Measurements from ENCODE around the gene ERCC8. TPM values are rescaled to one million over a fixed set of nuclear protein-coding genes. Genes with fewer than 3 reads are reported as not detected.

Gene ERCC8
- total and polyA plus RNA-seq, 10 of the 15 experiments (the other 5 are each of a cell fraction or from before 2014, with no cell fraction given) = 10.4 to 31.2 (median 16.4) TPM

- no peak for TF ChIP-seq CBX3 (IDR thresholded peaks at IDR 0.05; ENCODE audit: borderline replicate concordance, low read depth)
- no peak for TF ChIP-seq SPI1 (IDR thresholded peaks at IDR 0.05; ENCODE audit: borderline replicate concordance, insufficient read depth, low read depth, low read length)
These were observed 51.3 kb downstream of the ERCC8 start (continued) for GRCh38 chr5:60893521-60893920.

DNA sequence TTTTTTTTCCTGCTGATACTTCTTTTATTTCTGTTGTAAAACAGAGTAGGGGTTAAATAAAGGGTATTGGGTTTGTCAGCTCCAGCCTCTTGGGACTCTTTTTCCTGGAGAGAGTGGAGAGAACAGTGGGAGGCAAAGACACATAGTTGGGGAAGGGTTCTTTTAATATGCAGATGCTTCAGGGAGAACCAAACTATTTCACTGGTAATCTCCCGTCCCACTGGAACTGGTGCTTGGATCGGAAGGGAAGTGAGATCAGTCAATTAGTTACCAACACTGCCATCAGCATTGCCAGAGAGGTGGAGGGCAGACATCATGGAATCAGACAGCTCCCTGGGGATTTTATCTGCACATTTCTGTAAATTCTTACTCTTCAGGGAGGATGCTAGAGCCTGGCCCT is 53.2 kb downstream of the ERCC8 start:
- Histone ChIP-seq H3K27ac (ENCODE audit: control insufficient read depth, insufficient read depth) (no peak overlapping the region), H3K4me3 (no peak overlapping the region), H4K20me1 (ENCODE audit: control insufficient read depth, insufficient read depth) (no peaks in the 10 kb centered on the region), H3K4me1 (ENCODE audit: control insufficient read depth, insufficient read depth, low read length) (no peaks in the 10 kb centered on the region), H3K9me3 (replicated peaks; ENCODE audit: control insufficient read depth, insufficient read depth, low read length) (no peaks in the 10 kb centered on the region), H3K9ac (ENCODE audit: control insufficient read depth, insufficient read depth, low read length) (no peak overlapping the region), H3K79me2 (ENCODE audit: control insufficient read depth, insufficient read depth, low read length) (no peaks in the 10 kb centered on the region), H3K4me2 (ENCODE audit: control insufficient read depth, insufficient read depth) (no peak overlapping the region), H3K27me3 (replicated peaks in 1 of 2; ENCODE audit: control insufficient read depth in 2 of 2, insufficient read depth in 2 of 2, low read length in 1 of 2) (no peaks in the 10 kb centered on the region), H2AFZ (ENCODE audit: control insufficient read depth, low read depth, low read length) (no peak overlapping the region), H3K36me3 (ENCODE audit: control insufficient read depth in 2 of 2, insufficient read depth in 2 of 2, low read length in 1 of 2) (no peaks in the 10 kb centered on the region)
- TF ChIP-seq USF1 (IDR thresholded peaks at IDR 0.05; ENCODE audit: borderline replicate concordance, extremely low read length, insufficient read depth, low read depth, low read length) (no peak), GATAD2B (conservative IDR thresholded peaks at IDR 0.05; ENCODE audit: low read depth) (no peak), IRF4 (IDR thresholded peaks at IDR 0.05; ENCODE audit: low read depth, low read length) (no peak), HDGF (IDR thresholded peaks at IDR 0.05) (no peak), USF2 (IDR thresholded peaks at IDR 0.05; ENCODE audit: borderline replicate concordance, low read depth, low read length) (no peak), CREM (IDR thresholded peaks at IDR 0.05; ENCODE audit: low read depth) (no peak), SPI1 (IDR thresholded peaks at IDR 0.05; ENCODE audit: borderline replicate concordance, insufficient read depth, low read depth, low read length) (no peak), ZNF217 (IDR thresholded peaks at IDR 0.05) (no peak), SIX5 (IDR thresholded peaks at IDR 0.05; ENCODE audit: low read depth, low read length, severe bottlenecking) (no peak), ASH2L (IDR thresholded peaks at IDR 0.05; ENCODE audit: borderline replicate concordance, low read depth) (no peak)
- TF ChIP-seq, protein P1, sequence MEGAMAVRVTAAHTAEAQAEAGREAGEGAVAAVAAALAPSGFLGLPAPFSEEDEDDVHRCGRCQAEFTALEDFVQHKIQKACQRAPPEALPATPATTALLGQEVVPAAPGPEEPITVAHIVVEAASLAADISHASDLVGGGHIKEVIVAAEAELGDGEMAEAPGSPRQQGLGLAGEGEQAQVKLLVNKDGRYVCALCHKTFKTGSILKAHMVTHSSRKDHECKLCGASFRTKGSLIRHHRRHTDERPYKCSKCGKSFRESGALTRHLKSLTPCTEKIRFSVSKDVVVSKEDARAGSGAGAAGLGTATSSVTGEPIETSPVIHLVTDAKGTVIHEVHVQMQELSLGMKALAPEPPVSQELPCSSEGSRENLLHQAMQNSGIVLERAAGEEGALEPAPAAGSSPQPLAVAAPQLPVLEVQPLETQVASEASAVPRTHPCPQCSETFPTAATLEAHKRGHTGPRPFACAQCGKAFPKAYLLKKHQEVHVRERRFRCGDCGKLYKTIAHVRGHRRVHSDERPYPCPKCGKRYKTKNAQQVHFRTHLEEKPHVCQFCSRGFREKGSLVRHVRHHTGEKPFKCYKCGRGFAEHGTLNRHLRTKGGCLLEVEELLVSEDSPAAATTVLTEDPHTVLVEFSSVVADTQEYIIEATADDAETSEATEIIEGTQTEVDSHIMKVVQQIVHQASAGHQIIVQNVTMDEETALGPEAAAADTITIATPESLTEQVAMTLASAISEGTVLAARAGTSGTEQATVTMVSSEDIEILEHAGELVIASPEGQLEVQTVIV (IDR thresholded peaks at IDR 0.05; ENCODE audit: borderline replicate concordance, partially characterized antibody) = no peak
- TF ChIP-seq, protein P2, sequence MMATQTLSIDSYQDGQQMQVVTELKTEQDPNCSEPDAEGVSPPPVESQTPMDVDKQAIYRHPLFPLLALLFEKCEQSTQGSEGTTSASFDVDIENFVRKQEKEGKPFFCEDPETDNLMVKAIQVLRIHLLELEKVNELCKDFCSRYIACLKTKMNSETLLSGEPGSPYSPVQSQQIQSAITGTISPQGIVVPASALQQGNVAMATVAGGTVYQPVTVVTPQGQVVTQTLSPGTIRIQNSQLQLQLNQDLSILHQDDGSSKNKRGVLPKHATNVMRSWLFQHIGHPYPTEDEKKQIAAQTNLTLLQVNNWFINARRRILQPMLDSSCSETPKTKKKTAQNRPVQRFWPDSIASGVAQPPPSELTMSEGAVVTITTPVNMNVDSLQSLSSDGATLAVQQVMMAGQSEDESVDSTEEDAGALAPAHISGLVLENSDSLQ (IDR thresholded peaks at IDR 0.05) = no peak
- ATAC-seq = no peak
- ChIA-PET POLR2A (no interaction called here), RAD21 (ENCODE audit: unreplicated experiment) (no interaction called here), SMC1A (ENCODE audit: uncharacterized antibody, unreplicated experiment) (no interaction called here), CTCF (interaction anchor here (1.9 kb wide), 1 partner anchor 8 kb away, joined by 6 read pairs; no protein-coding TSS in a partner anchor)
- intact Hi-C loops (cut with micrococcal nuclease; ENCODE audit: unreplicated experiment) = no loop called here
- FAIRE-seq = no peak
- in situ Hi-C loops (cut with MboI) = no loop called here
- no peak for DNase-seq (ENCODE audit: low read depth, low spot score)
- WGBS (ENCODE audit: insufficient coverage, insufficient replicate concordance, low lambda C conversion rate, missing lambda C conversion rate) = 100% methylated on average over 2 of the region's 2 CpGs
- no TSS peak for BruUV-seq (replicated peaks)
